GF-D8 (cell line): ENCODE data around the gene GALNT15.

Source experiments
- DNase-seq: peaks from one replicate; lab custom pipeline; 2025; lab: John Stamatoyannopoulos, UW

GALNT15 gene

GRCh38 chr3:16151109-16151508 lies 23.4 kb upstream of the GALNT15 start:
- peak; percentile 88 for DNase-seq

DNA sequence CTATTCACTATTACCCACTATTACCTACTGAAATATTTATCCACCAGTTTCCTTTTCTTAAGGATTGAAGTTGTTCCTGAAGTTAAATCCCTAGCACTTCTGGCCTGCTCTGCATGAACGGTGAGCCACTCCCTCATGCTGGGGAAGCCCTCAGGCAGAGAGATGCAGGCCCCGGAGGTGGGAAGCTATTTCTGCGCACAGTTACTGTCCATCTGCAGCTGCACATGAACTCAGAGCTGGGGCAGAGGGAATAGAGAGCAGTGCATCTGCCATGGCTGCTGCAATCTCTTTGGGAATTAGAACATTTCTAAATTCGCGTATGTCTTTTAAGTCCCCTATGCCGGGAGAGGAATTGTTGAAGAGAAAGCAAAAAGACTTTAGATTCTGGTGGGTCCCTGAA lies 6.3 kb upstream of the GALNT15 start:
- no peak for DNase-seq

- DNase-seq, result no peak
Measured at GRCh38 chr3:16171009-16171408, 3.5 kb upstream of the GALNT15 start.

DNA sequence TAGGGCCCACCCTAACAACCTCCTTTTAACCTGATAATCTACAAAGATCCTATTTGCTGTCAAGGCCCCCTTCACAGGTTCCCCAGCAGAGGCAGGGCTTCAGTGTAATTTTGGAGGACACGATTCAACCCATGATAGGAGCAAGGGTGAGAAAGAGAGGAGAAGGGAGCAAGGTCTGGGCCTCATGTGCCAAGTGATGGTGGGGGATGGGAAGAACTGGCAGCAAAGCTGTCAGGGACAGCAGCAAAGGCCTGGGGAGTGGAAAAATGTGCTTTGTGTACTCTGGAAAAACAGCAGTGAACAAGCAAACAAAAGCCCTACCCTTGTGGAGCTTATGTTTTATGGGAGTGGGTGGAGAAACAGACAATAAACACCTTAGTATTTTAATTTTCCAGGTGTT lies 2.7 kb upstream of the GALNT15 start:
- DNase-seq, result no peak

- DNase-seq, result no peak
Measured at GRCh38 chr3:16173283-16174025, 1.0 kb upstream of the GALNT15 start.

- no peak for DNase-seq
Measured at GRCh38 chr3:16174026-16174355, 489 bp upstream of the GALNT15 start.

- no peak for DNase-seq
Measured at GRCh38 chr3:16174976-16175901, 759 bp downstream of the GALNT15 start.

GRCh38 chr3:16176391-16177030 lies 2.0 kb downstream of the GALNT15 start:
- DNase-seq, result no peak

- DNase-seq, result no peak
Measured at GRCh38 chr3:16177382-16177781, 2.9 kb downstream of the GALNT15 start.

- DNase-seq, result no peak
Measured at GRCh38 chr3:16177962-16178627, 3.6 kb downstream of the GALNT15 start.

DNA sequence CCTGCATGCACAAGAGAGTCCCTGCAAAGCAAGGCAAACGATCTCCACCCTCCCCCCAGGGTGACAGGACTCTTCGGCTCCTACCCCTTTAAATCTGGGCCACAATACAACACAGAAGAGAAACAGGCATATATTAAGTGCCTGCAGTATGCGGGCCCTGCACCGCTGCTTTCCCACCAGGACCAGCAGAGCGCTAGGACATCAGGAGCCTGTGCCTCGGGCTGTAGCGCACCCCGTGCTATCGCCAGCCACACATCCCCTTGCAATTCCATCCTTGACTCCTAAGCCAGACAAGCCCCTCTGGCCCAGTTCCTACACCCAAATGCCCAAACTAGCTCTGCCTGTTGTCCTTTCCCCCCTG lies 4.1 kb downstream of the GALNT15 start:
- DNase-seq, result no peak

GRCh38 chr3:16179261-16179660 lies 4.8 kb downstream of the GALNT15 start:
- DNase-seq, result no peak

GRCh38 chr3:16179771-16180736 lies 5.6 kb downstream of the GALNT15 start:
- DNase-seq, result no peak

- DNase-seq, result no peak
Measured at GRCh38 chr3:16180737-16181134, 6.3 kb downstream of the GALNT15 start.

DNA sequence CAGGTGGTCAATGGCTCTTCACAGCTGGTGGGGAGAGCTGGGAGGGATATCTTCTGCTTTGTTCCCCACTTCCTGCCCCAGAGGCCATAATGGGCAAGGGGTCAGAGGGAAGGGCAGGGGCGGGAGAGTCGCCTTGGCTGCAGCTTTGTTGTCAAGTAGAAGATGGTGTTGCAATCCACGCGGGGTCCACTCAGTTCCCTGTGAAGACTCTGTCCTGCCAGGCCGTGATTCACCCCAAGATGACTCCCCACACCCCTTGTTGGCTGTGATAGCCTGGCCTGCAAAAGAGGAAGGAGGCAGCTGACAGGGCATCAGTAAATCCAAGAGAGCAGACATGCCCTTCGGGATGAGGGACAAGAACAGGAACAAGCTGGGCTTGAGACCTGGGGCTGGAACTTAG lies 6.9 kb downstream of the GALNT15 start:
- no peak for DNase-seq

DNA sequence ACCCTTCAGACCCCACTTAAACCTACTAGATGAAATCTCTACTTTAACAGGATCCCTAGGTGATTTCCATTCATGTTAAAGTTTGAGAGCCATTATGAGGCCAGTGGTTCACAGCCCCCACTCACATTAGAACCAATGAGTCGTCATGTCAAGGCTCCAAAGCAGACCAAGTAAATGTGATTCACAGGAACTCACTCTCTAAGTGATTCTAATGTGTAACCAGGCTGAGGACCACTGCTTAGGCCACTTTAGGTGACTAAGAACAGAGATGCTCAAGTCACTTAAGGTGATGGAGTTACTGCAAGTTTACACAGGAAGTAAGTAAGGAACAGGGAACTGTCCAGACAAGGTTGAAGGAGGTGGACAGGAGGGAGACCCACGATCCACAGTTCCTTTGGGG lies 7.7 kb downstream of the GALNT15 start:
- DNase-seq, result no peak

GRCh38 chr3:16182612-16183011 lies 8.1 kb downstream of the GALNT15 start:
- no peak for DNase-seq

DNA sequence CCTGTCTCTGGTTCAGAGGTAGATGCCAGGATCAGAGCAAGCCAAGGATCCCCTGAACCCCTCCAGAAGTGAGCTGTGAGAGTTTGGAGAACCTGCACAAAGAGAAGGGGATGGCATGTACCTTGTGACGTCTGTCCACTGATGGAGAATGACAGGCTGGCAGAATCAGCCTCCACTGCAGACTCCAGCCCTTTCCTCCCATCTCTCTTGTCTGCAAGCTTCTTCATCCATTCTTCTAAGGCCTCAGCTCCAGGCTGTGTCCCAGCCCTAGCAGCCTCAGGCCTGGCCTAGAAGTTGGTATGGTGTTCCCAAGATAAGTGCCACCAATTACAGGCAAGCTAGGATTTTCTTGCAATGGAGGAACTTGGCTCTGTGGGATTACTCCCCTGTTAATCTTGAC lies 8.6 kb downstream of the GALNT15 start:
- no peak for DNase-seq

GRCh38 chr3:16183601-16184270 lies 9.3 kb downstream of the GALNT15 start:
- no peak for DNase-seq

- no peak for DNase-seq
Measured at GRCh38 chr3:16186086-16186485, 11.6 kb downstream of the GALNT15 start.

DNA sequence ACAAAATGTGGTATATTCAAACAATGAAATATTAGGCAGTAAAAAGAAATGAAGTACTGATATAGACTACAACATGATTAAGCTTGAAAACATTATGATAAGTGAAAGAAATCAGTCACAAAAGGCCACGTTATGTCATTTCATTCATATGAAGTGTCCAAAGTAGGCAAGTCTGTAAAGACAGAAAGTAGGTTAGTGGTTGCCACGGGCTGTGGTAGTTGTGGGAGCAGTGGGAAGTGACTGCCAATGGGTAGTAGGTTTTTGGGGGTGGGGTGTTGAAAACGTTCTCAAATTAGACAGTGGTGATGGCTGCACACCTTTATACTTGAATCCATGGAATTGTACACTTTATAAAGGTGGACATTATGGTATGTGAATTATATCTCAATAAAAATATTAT lies 12.1 kb downstream of the GALNT15 start:
- DNase-seq, result no peak
